H9 (cell line): Measurements from ENCODE around the gene AKAP1. TPM values are rescaled to one million over a fixed set of nuclear protein-coding genes. Genes with fewer than 3 reads are reported as not detected.
"Not testable (repeated sequence)": the region's sequence is repeated elsewhere in the genome, so short reads cannot be mapped to it uniquely, and the experiment has no call there.

Experiments
- DNase-seq: peaks from one replicate; pipeline ENCODE4 v3.0.0-alpha.2; 2017
- H2AFZ ChIP-seq: one replicate; pipeline ENCODE4 v1.6.1; 2013; ENCODE audit warnings: mild to moderate bottlenecking, low read length, control low read depth, moderate library complexity
- H2AK5ac ChIP-seq: 2 replicates; pipeline ENCODE4 v1.6.1; 2013; ENCODE audit warnings: low read length, control low read depth, mixed read lengths; ENCODE audit not compliant: insufficient read length
- H2BK120ac ChIP-seq: one replicate; pipeline ENCODE4 v1.6.1; 2013; ENCODE audit warnings: low read depth, mild to moderate bottlenecking, low read length, control low read depth, inconsistent platforms; ENCODE audit not compliant: poor library complexity, severe bottlenecking
- H2BK12ac ChIP-seq: 2 replicates; pipeline ENCODE4 v1.6.1; 2013; ENCODE audit warnings: low read length, control low read depth, mixed read lengths, low read depth; ENCODE audit not compliant: insufficient read length
- H2BK15ac ChIP-seq: 2 replicates; pipeline ENCODE4 v1.6.1; 2013; ENCODE audit warnings: low read depth, low read length, control low read depth
- H2BK20ac ChIP-seq: one replicate; pipeline ENCODE4 v1.6.1; 2013; ENCODE audit warnings: low read depth, mild to moderate bottlenecking, low read length, control low read depth, inconsistent platforms; ENCODE audit not compliant: poor library complexity, severe bottlenecking
- H2BK5ac ChIP-seq: 2 replicates; pipeline ENCODE4 v1.6.1; 2013; ENCODE audit warnings: low read length, control low read depth, mixed read lengths; ENCODE audit not compliant: insufficient read length
- H3K14ac ChIP-seq: 2 replicates; pipeline ENCODE4 v1.6.1; 2013; ENCODE audit warnings: low read length, control low read depth; ENCODE audit not compliant: insufficient read depth
- H3K18ac ChIP-seq: 2 replicates; pipeline ENCODE4 v1.6.1; 2013; ENCODE audit warnings: low read depth, mild to moderate bottlenecking, mixed read lengths, low read length, control low read depth; ENCODE audit not compliant: insufficient read length
- H3K23ac ChIP-seq: 2 replicates; pipeline ENCODE4 v1.6.1; 2013; ENCODE audit warnings: low read length, control low read depth, mixed read lengths, low read depth; ENCODE audit not compliant: insufficient read length
- H3K23me2 ChIP-seq: 2 replicates; pipeline ENCODE4 v1.6.1; 2013; ENCODE audit warnings: low read depth, mild to moderate bottlenecking, mixed read lengths, low read length, control low read depth; ENCODE audit not compliant: insufficient read length, poor library complexity, severe bottlenecking
- H3K27ac ChIP-seq: 2 replicates; pipeline ENCODE4 v1.5.1; 2013; ENCODE audit warnings: low read length, control low read depth, mixed read lengths, low read depth; ENCODE audit not compliant: insufficient read length
- H3K27me3 ChIP-seq: 2 replicates; pipeline ENCODE4 v1.6.1; 2013; ENCODE audit warnings: low read length, control low read depth, inconsistent platforms; ENCODE audit not compliant: insufficient read depth
- H3K4ac ChIP-seq: 2 replicates; pipeline ENCODE4 v1.6.1; 2013; ENCODE audit warnings: low read depth, mild to moderate bottlenecking, control low read depth, inconsistent platforms, low read length, moderate library complexity
- H3K4me1 ChIP-seq: 2 replicates; pipeline ENCODE4 v1.6.1; 2013; ENCODE audit warnings: low read length, control low read depth, inconsistent platforms; ENCODE audit not compliant: insufficient read depth
- H3K4me2 ChIP-seq: 2 replicates; pipeline ENCODE4 v1.6.1; 2013; ENCODE audit warnings: low read length, control low read depth, mixed read lengths; ENCODE audit not compliant: insufficient read length, insufficient read depth
- H3K56ac ChIP-seq: 2 replicates; pipeline ENCODE4 v1.6.1; 2013; ENCODE audit warnings: low read depth, mild to moderate bottlenecking, mixed read lengths, low read length, control low read depth; ENCODE audit not compliant: insufficient read length
- H3K79me1 ChIP-seq: 2 replicates; pipeline ENCODE4 v1.6.1; 2013; ENCODE audit warnings: low read depth, mild to moderate bottlenecking, moderate library complexity, low read length, control low read depth, inconsistent platforms; ENCODE audit not compliant: insufficient read depth, poor library complexity, severe bottlenecking
- H3K79me2 ChIP-seq: 2 replicates; pipeline ENCODE4 v1.6.1; 2013; ENCODE audit warnings: low read length, control low read depth, inconsistent platforms; ENCODE audit not compliant: insufficient read depth
- H3K9ac ChIP-seq: 2 replicates; pipeline ENCODE4 v1.6.1; 2013; ENCODE audit warnings: low read length, control low read depth, mixed read lengths; ENCODE audit not compliant: insufficient read length; ENCODE audit errors: extremely low read depth
- H3K9me3 ChIP-seq: one replicate; pipeline ENCODE4 v1.6.1; 2013; ENCODE audit warnings: low read depth, low read length, inconsistent platforms; ENCODE audit not compliant: control insufficient read depth
- H3T11ph ChIP-seq: one replicate; pipeline ENCODE4 v1.6.1; 2013; ENCODE audit warnings: mild to moderate bottlenecking, low read length, control low read depth, inconsistent platforms
- H4K20me1 ChIP-seq: one replicate; pipeline ENCODE4 v1.6.1; 2013; ENCODE audit not compliant: control insufficient read depth, insufficient read length, insufficient read depth
- H4K5ac ChIP-seq: 2 replicates; pipeline ENCODE4 v1.6.1; 2013; ENCODE audit warnings: low read depth, mild to moderate bottlenecking, mixed read lengths, low read length, control low read depth; ENCODE audit not compliant: insufficient read length
- H4K8ac ChIP-seq: replicated peaks from 2 replicates; pipeline ENCODE4 v1.6.1; 2013; ENCODE audit warnings: low read length, control low read depth, mixed read lengths, low read depth; ENCODE audit not compliant: insufficient read length
- H4K91ac ChIP-seq: 2 replicates; pipeline ENCODE4 v1.6.1; 2013; ENCODE audit warnings: low read depth, mild to moderate bottlenecking, moderate library complexity, mixed read lengths, low read length, control low read depth; ENCODE audit not compliant: insufficient read length
- H3K27ac Mint-ChIP-seq, 3 experiments: 2 replicates in 2 of 3; 3 replicates in 1 of 3; pipeline ENCODE4 v1.8.0; 2020 to 2021; ENCODE audit warnings: mixed read lengths in 3 of 3, mild to moderate bottlenecking in 1 of 3, moderate library complexity in 1 of 3
- H3K27me3 Mint-ChIP-seq: 2 replicates; pipeline ENCODE4 v1.8.0; 2021; ENCODE audit warnings: low read depth, mild to moderate bottlenecking, moderate library complexity, mixed read lengths
- H3K36me3 Mint-ChIP-seq, 3 experiments: 2 replicates in 2 of 3; 3 replicates in 1 of 3; pipeline ENCODE4 v1.8.0; 2020 to 2021; ENCODE audit warnings: low read depth in 3 of 3, mixed read lengths in 3 of 3; ENCODE audit not compliant: insufficient read depth in 1 of 3
- H3K4me1 Mint-ChIP-seq, 2 experiments: 2 replicates each; pipeline ENCODE4 v1.8.0; 2020; ENCODE audit warnings: mixed read lengths in 2 of 2
- H3K4me3 Mint-ChIP-seq, 2 experiments: 2 replicates in 1 of 2; 3 replicates in 1 of 2; pipeline ENCODE4 v1.8.0; 2020 to 2021; ENCODE audit warnings: mild to moderate bottlenecking in 2 of 2, mixed read lengths in 2 of 2, moderate library complexity in 1 of 2
- H3K9me3 Mint-ChIP-seq, 2 experiments: 2 replicates in 1 of 2; 3 replicates in 1 of 2; pipeline ENCODE4 v1.8.0; 2020; ENCODE audit warnings: mild to moderate bottlenecking in 2 of 2, mixed read lengths in 2 of 2, moderate library complexity in 1 of 2
- WGBS: extraction: QIAGEN DNeasy Blood & Tissue Kit; methylation state at CpG from one replicate; pipeline ENCODE4 v1.1.7; 2013; ENCODE audit warnings: missing lambda C conversion rate, low lambda C conversion rate, mixed read lengths; ENCODE audit not compliant: insufficient read length; ENCODE audit errors: extremely low coverage; 5-methylcytosine and 5-hydroxymethylcytosine counted together
- total RNA-seq: library from RNA; stranded (reverse); gene quantifications from 2 replicates; pipeline ENCODE4 v1.2.1, GENCODE V29; 2021
- TF ChIP-seq, protein P1 (sequence below): fragments of 200-600 bp; sonication (generic); conservative IDR thresholded peaks from 3 replicates; pipeline ENCODE4 v1.8.0; 2021; ENCODE audit warnings: antibody characterized with exemption, mild to moderate bottlenecking

The AKAP1 gene
- total RNA-seq, 1 experiment from 2014 or later: 61.2 TPM

DNA sequence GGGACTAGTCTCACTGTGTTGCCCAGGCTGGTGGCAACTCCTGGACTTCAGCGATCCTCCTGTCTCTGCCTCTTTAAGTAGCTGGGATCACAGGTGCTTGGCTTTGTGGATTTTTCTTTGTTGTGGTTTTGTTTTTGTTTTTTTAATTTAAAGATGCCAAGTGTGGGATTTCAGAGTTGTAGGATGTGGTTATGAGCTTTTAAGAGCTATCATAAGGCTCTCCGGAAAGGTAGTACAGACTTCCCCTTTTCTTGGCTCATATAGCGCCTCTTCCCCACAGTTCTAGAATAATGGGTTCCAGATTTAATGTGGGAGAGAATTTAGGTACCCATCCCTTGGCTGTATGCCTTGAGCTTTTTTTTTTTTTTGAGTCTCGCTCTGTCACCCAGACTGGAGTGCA, 17.1 kb downstream of the AKAP1 start:
- H3K9me3 Mint-ChIP-seq: no peaks in the 10 kb centered on the region
- TF ChIP-seq, protein P1, sequence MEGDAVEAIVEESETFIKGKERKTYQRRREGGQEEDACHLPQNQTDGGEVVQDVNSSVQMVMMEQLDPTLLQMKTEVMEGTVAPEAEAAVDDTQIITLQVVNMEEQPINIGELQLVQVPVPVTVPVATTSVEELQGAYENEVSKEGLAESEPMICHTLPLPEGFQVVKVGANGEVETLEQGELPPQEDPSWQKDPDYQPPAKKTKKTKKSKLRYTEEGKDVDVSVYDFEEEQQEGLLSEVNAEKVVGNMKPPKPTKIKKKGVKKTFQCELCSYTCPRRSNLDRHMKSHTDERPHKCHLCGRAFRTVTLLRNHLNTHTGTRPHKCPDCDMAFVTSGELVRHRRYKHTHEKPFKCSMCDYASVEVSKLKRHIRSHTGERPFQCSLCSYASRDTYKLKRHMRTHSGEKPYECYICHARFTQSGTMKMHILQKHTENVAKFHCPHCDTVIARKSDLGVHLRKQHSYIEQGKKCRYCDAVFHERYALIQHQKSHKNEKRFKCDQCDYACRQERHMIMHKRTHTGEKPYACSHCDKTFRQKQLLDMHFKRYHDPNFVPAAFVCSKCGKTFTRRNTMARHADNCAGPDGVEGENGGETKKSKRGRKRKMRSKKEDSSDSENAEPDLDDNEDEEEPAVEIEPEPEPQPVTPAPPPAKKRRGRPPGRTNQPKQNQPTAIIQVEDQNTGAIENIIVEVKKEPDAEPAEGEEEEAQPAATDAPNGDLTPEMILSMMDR: no peak
- no CpG with 5 or more reads among the region's 4 CpGs for WGBS
- Histone ChIP-seq H3K18ac (no peak overlapping the region), H3K14ac (no peak overlapping the region), H3K79me1 (peaks cover 6% of the 10 kb centered on the region), H3K4me1 (peaks cover 7% of the 10 kb centered on the region; the same call in 1 of the 2 replicates), H2AK5ac (no peak overlapping the region), H4K5ac (no peak overlapping the region), H3K9ac (no peak overlapping the region), H3K4ac (no peak overlapping the region), H2BK120ac (no peak overlapping the region), H3K23me2 (no peaks in the 10 kb centered on the region), H3T11ph (no peak overlapping the region), H3K4me2 (no peak overlapping the region), H3K56ac (no peak overlapping the region), H2BK5ac (no peak overlapping the region), H2AFZ (no peak overlapping the region), H4K20me1 (no peaks in the 10 kb centered on the region), H4K8ac (no peak overlapping the region), H2BK12ac (no peak overlapping the region), H3K27me3 (no peaks in the 10 kb centered on the region), H3K9me3 (no peaks in the 10 kb centered on the region), H2BK15ac (no peak overlapping the region), H3K23ac (no peak overlapping the region), H2BK20ac (no peak overlapping the region), H4K91ac (no peak overlapping the region), H3K79me2 (peaks cover 19% of the 10 kb centered on the region; the same call in 1 of the 2 replicates), H3K27ac (no peak overlapping the region)
- H3K27ac Mint-ChIP-seq: no peak overlapping the region; a peak in 1 of 7 replicates
- no peak for DNase-seq
- H3K36me3 Mint-ChIP-seq: peaks cover 7 to 25% (median 20%) of the 10 kb centered on the region in 3 experiments; a peak in 6 of 7 replicates
- H3K27me3 Mint-ChIP-seq: no peaks in the 10 kb centered on the region
- peaks cover 70 to 73% of the 10 kb centered on the region in 2 experiments for H3K4me1 Mint-ChIP-seq
- H3K4me3 Mint-ChIP-seq: no peak overlapping the region

DNA sequence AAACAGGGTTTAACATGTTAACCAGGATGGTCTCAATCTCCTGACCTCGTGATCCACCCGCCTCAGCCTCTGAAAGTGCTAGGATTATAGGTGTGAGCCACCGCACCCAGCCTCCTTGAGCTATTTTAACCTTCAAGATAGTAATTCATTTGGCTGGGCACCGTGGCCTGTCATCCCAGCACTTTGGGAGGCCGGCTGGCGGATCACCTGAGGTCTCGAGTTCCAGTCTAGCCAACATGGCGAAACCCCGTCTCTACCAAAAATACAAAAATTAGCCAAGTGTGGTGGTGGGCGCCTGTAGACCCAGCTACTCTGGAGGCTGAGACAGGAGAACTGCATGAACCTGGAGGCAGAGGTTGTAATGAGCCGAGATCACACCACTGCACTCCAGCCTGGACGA, 17.6 kb downstream of the AKAP1 start:
- not testable (repeated sequence) for H2BK15ac ChIP-seq, H2AFZ ChIP-seq, H3K18ac ChIP-seq, H2BK120ac ChIP-seq, H3K79me1 ChIP-seq, H4K91ac ChIP-seq, H4K8ac ChIP-seq, H2AK5ac ChIP-seq, H4K20me1 ChIP-seq, H3K27me3 Mint-ChIP-seq, H3K4ac ChIP-seq, H3K9me3 Mint-ChIP-seq, H3K4me3 Mint-ChIP-seq, DNase-seq, H2BK12ac ChIP-seq, H3K9ac ChIP-seq, H3K14ac ChIP-seq, H4K5ac ChIP-seq, H3K23ac ChIP-seq, H3K27me3 ChIP-seq, H2BK5ac ChIP-seq, H3K27ac ChIP-seq, H3K56ac ChIP-seq, H2BK20ac ChIP-seq, H3K23me2 ChIP-seq, H3K9me3 ChIP-seq, H3T11ph ChIP-seq, H3K4me2 ChIP-seq, H3K4me1 ChIP-seq
- peaks cover 18% of the 10 kb centered on the region; the same call in 1 of the 2 replicates for H3K79me2 ChIP-seq
- Mint-ChIP-seq H3K36me3 (peaks cover 7 to 27% (median 20%) of the 10 kb centered on the region in 3 experiments; a peak in 6 of 7 replicates), H3K4me1 (peaks cover 70 to 73% of the 10 kb centered on the region in 2 experiments), H3K27ac (peak overlapping the region in 1 of 3 experiments; percentile 71; a peak in 2 of 7 replicates)
- WGBS: no CpG with 5 or more reads among the region's 12 CpGs
